Amygdala (tissue), 56 donors: ENCODE results near the gene APOBEC3A.
A peak's percentile ranks its signal among the peaks of the same experiment; 100 is the strongest.

Experiments used
- DNase-seq, 56 donors: peaks; one replicate each; lab custom pipeline; 2025; lab: John Stamatoyannopoulos, UW

Gene APOBEC3A

GRCh38 chr22:38957046-38957770, at the start of gene APOBEC3A:
Gene APOBEC3A (plus strand): TSS chr22:38957609. CDS start chr22:38957692, 83 bp downstream.
- DNase-seq = no peak

GRCh38 chr22:38907767-38908166, 49.6 kb upstream of the APOBEC3A start:
- DNase-seq = no peak

- DNase-seq = no peak
Measured at GRCh38 chr22:38911434-38911833, 46.0 kb upstream of the APOBEC3A start.

GRCh38 chr22:38919631-38920190, 37.7 kb upstream of the APOBEC3A start:
- DNase-seq = no peak

- no peak for DNase-seq
Measured at GRCh38 chr22:38921120-38921519, 36.3 kb upstream of the APOBEC3A start.

- DNase-seq = no peak
Measured at GRCh38 chr22:38921806-38922205, 35.6 kb upstream of the APOBEC3A start.

GRCh38 chr22:38923463-38924346, 33.7 kb upstream of the APOBEC3A start:
- peak in 53 of 56 donors; percentile 9 to 87 (median 61) for DNase-seq

GRCh38 chr22:38924347-38924952, 33.0 kb upstream of the APOBEC3A start:
- DNase-seq = peak in 9 of 56 donors; percentile 3 to 46 (median 24)

- DNase-seq = no peak
Measured at GRCh38 chr22:38925571-38926041, 31.8 kb upstream of the APOBEC3A start.

GRCh38 chr22:38927033-38927781, 30.2 kb upstream of the APOBEC3A start:
- peak in 51 of 56 donors; percentile 11 to 80 (median 54) for DNase-seq

GRCh38 chr22:38930512-38930911, 26.9 kb upstream of the APOBEC3A start:
- no peak for DNase-seq

GRCh38 chr22:38935023-38935422, 22.4 kb upstream of the APOBEC3A start:
- DNase-seq = peak in 1 of 56 donors; percentile 10

GRCh38 chr22:38935616-38936015, 21.8 kb upstream of the APOBEC3A start:
- no peak for DNase-seq

GRCh38 chr22:38936562-38936961, 20.8 kb upstream of the APOBEC3A start:
- DNase-seq = no peak

GRCh38 chr22:38937036-38937435, 20.4 kb upstream of the APOBEC3A start:
- no peak for DNase-seq

- DNase-seq = no peak
Measured at GRCh38 chr22:38937541-38937940, 19.9 kb upstream of the APOBEC3A start.

- DNase-seq = no peak
Measured at GRCh38 chr22:38938221-38938620, 19.2 kb upstream of the APOBEC3A start.

- DNase-seq = no peak
Measured at GRCh38 chr22:38938925-38939324, 18.5 kb upstream of the APOBEC3A start.

GRCh38 chr22:38940811-38941384, 16.5 kb upstream of the APOBEC3A start:
- DNase-seq = no peak
